Measurements from ENCODE around the gene BEAN1.

Gene BEAN1

GRCh38 chr16:66521252-66521713 is 94.2 kb downstream of the BEAN1 start:
- no peak overlapping the region for H3K27ac ChIP-seq (ENCODE audit: low read depth, low read length)
- no peaks in the 10 kb centered on the region for H4K20me1 ChIP-seq (ENCODE audit: control insufficient read depth, insufficient read depth, low read depth, low read length)
- peaks cover 83% of the 10 kb centered on the region for H3K4me1 ChIP-seq (ENCODE audit: control insufficient read depth, low read length)
- no peak overlapping the region for H3K4me3 ChIP-seq (ENCODE audit: low read length)
- H3F3A ChIP-seq (ENCODE audit: control insufficient read depth, insufficient read depth), result peaks cover 24% of the 10 kb centered on the region
- H3K79me2 ChIP-seq (ENCODE audit: control insufficient read depth, low read length), result no peaks in the 10 kb centered on the region
- TF ChIP-seq, protein P1, sequence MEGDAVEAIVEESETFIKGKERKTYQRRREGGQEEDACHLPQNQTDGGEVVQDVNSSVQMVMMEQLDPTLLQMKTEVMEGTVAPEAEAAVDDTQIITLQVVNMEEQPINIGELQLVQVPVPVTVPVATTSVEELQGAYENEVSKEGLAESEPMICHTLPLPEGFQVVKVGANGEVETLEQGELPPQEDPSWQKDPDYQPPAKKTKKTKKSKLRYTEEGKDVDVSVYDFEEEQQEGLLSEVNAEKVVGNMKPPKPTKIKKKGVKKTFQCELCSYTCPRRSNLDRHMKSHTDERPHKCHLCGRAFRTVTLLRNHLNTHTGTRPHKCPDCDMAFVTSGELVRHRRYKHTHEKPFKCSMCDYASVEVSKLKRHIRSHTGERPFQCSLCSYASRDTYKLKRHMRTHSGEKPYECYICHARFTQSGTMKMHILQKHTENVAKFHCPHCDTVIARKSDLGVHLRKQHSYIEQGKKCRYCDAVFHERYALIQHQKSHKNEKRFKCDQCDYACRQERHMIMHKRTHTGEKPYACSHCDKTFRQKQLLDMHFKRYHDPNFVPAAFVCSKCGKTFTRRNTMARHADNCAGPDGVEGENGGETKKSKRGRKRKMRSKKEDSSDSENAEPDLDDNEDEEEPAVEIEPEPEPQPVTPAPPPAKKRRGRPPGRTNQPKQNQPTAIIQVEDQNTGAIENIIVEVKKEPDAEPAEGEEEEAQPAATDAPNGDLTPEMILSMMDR (IDR thresholded peaks at IDR 0.05; ENCODE audit: low read depth, low read length, poor library complexity, severe bottlenecking), result no peak
- TF ChIP-seq EZH2phosphoT487 (IDR thresholded peaks at IDR 0.05; ENCODE audit: borderline replicate concordance, low read length), result no peak
- peaks cover 22% of the 10 kb centered on the region for H3K27me3 ChIP-seq (ENCODE audit: control insufficient read depth, low read length)
- H3K9me3 ChIP-seq (ENCODE audit: control insufficient read depth, insufficient read depth, low read length), result no peaks in the 10 kb centered on the region
- H3K36me3 ChIP-seq (ENCODE audit: control insufficient read depth, low read length), result no peaks in the 10 kb centered on the region
- H3K4me2 ChIP-seq (ENCODE audit: low read length), result peak overlapping the region; percentile 30
- no peaks in the 10 kb centered on the region for H3K9me2 ChIP-seq (replicated peaks; ENCODE audit: control insufficient read depth, low read length)

DNA sequence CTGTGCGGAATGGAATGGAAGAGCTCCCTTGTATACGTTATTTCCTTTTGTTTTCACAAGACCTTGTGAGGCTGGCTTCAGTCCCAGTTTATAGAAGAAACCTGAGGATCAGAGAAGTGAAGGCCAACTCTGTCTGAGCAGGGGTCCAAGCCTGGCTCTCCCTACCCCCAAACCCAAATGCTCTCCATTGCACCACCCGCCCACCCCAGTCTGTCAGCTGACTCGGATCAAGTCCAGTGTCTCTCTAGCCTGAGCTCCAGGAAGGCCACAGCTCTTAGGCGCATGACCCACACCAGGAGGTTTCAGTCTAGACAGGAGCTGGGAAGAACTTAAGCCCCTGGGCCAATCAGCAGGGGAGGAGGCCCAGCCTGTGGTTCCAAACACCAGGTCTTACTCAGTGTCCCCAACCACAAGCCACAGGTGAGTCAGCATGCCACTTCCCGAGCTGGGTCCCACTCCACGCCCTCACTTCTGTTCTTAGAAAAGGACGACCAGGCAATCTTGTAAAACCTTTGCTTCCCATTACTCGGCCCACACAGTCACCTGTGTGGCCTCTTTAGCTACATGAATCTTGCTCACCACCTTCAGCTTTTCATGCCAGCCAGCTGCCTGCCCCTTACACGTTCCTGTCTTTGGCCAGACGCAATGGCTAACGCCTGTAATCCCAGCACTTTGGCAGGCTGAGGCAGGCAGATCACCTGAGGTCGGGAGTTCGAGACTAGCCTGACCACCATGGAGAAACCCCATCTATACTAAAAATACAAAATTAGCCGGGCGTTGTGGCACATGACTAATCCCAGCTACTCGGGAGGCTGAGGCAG is 95.1 kb downstream of the BEAN1 start:
- TF ChIP-seq EZH2phosphoT487 (IDR thresholded peaks at IDR 0.05; ENCODE audit: borderline replicate concordance, low read length), result no peak
- TF ChIP-seq, protein P1 (IDR thresholded peaks at IDR 0.05; ENCODE audit: low read depth, low read length, poor library complexity, severe bottlenecking), result no peak

GRCh38 chr16:66522816-66523590 is 95.9 kb downstream of the BEAN1 start:
- peaks cover 66% of the 10 kb centered on the region for H3K4me1 ChIP-seq (ENCODE audit: control insufficient read depth, low read length)
- no peak for TF ChIP-seq EZH2phosphoT487 (IDR thresholded peaks at IDR 0.05; ENCODE audit: borderline replicate concordance, low read length)
- TF ChIP-seq, protein P1 (IDR thresholded peaks at IDR 0.05; ENCODE audit: low read depth, low read length, poor library complexity, severe bottlenecking), result no peak
- H3K9me3 ChIP-seq (ENCODE audit: control insufficient read depth, insufficient read depth, low read length), result no peaks in the 10 kb centered on the region
- H3K27ac ChIP-seq (ENCODE audit: low read depth, low read length), result peak overlapping the region; percentile 73
- H3K4me3 ChIP-seq (ENCODE audit: low read length), result peak overlapping the region; percentile 62
- no peaks in the 10 kb centered on the region for H3K79me2 ChIP-seq (ENCODE audit: control insufficient read depth, low read length)
- no peaks in the 10 kb centered on the region for H3K36me3 ChIP-seq (ENCODE audit: control insufficient read depth, low read length)
- peaks cover 22% of the 10 kb centered on the region for H3F3A ChIP-seq (ENCODE audit: control insufficient read depth, insufficient read depth)
- no peaks in the 10 kb centered on the region for H3K9me2 ChIP-seq (replicated peaks; ENCODE audit: control insufficient read depth, low read length)
- no peaks in the 10 kb centered on the region for H4K20me1 ChIP-seq (ENCODE audit: control insufficient read depth, insufficient read depth, low read depth, low read length)
- H3K27me3 ChIP-seq (ENCODE audit: control insufficient read depth, low read length), result peaks cover 25% of the 10 kb centered on the region
- H3K4me2 ChIP-seq (ENCODE audit: low read length), result peak overlapping the region; percentile 85

More for the DNA sequence above, 95.1 kb downstream of the BEAN1 start:
- Histone ChIP-seq H3K9me3 (ENCODE audit: control insufficient read depth, insufficient read depth, low read length) (no peaks in the 10 kb centered on the region), H3K79me2 (ENCODE audit: control insufficient read depth, low read length) (no peaks in the 10 kb centered on the region), H4K20me1 (ENCODE audit: control insufficient read depth, insufficient read depth, low read depth, low read length) (no peaks in the 10 kb centered on the region), H3K36me3 (ENCODE audit: control insufficient read depth, low read length) (no peaks in the 10 kb centered on the region), H3K9me2 (replicated peaks; ENCODE audit: control insufficient read depth, low read length) (no peaks in the 10 kb centered on the region), H3K27ac (ENCODE audit: low read depth, low read length) (no peak overlapping the region), H3K4me2 (ENCODE audit: low read length) (no peak overlapping the region), H3F3A (ENCODE audit: control insufficient read depth, insufficient read depth) (peaks cover 22% of the 10 kb centered on the region), H3K4me3 (ENCODE audit: low read length) (no peak overlapping the region), H3K4me1 (ENCODE audit: control insufficient read depth, low read length) (peaks cover 74% of the 10 kb centered on the region), H3K27me3 (ENCODE audit: control insufficient read depth, low read length) (peaks cover 25% of the 10 kb centered on the region)

All from DOHH2 (cell line).